GM13976 (cell line): Measurements from ENCODE around the gene CPT1B.

Experiments
- DNase-seq: peaks from one replicate; pipeline ENCODE4 v3.0.0; 2012; ENCODE audit warnings: low spot score
- in situ Hi-C: fragments of 300-500 bp; cut with MboI; formaldehyde crosslinking; loops from one replicate; pipeline ENCODE4 v1.12.0; 2022; ENCODE audit warnings: low sequenced_read_pairs, mixed read lengths, inconsistent platforms; ENCODE audit not compliant: unreplicated experiment
- TF ChIP-seq, protein P1 (sequence below): IDR thresholded peaks from 2 replicates; pipeline ENCODE4 v1.5.1; 2012; ENCODE audit warnings: borderline replicate concordance, mild to moderate bottlenecking; ENCODE audit not compliant: insufficient read depth; ENCODE audit errors: extremely low read depth, missing control alignments, control extremely low read depth

Gene CPT1B

DNA sequence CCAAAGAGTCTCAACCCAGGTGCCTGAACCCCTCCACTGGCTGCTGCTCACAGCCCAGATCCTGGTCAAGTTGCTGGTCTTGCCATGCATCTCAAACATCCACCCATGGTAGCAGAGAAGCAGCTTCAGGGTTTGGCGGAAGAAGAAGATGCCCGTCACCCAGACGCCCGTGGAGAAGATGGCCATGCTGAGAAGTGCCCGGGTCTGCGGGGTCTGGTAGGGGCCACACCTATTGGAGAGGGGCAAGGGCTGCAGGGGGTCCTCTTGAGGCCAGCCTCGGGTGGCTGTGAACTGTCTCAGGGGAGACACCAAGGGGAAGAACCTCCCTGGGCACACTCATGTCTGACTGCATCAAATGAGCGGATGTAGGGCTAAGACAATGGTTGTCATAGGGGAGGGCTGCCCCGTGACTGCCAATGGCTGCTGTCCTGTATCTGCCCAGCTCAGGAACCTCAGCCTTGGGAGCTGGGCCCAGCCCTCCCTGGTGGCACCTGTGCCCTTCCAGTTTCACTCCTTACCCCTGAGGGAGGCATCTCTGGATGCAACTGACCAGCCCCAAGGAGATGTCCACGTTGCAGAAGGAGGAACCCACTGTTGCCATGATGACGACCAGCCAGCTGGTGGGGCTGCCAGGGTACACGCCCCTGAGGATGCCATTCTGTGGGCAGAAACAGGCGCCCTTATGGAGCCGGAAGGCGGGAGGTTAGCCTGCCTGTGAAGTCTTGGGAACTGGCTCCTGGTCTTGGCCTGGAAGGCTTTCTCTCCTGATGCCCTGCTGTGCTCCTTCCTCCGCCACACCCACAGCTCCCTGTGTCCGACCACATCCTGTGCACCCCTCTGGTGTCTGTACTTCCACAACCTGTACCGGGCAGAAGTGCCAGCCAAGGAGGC is 1.2 kb downstream of the CPT1B start:
- in situ Hi-C loops = no loop called here
- DNase-seq = no peak
- TF ChIP-seq, protein P1, sequence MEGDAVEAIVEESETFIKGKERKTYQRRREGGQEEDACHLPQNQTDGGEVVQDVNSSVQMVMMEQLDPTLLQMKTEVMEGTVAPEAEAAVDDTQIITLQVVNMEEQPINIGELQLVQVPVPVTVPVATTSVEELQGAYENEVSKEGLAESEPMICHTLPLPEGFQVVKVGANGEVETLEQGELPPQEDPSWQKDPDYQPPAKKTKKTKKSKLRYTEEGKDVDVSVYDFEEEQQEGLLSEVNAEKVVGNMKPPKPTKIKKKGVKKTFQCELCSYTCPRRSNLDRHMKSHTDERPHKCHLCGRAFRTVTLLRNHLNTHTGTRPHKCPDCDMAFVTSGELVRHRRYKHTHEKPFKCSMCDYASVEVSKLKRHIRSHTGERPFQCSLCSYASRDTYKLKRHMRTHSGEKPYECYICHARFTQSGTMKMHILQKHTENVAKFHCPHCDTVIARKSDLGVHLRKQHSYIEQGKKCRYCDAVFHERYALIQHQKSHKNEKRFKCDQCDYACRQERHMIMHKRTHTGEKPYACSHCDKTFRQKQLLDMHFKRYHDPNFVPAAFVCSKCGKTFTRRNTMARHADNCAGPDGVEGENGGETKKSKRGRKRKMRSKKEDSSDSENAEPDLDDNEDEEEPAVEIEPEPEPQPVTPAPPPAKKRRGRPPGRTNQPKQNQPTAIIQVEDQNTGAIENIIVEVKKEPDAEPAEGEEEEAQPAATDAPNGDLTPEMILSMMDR = no peak

DNA sequence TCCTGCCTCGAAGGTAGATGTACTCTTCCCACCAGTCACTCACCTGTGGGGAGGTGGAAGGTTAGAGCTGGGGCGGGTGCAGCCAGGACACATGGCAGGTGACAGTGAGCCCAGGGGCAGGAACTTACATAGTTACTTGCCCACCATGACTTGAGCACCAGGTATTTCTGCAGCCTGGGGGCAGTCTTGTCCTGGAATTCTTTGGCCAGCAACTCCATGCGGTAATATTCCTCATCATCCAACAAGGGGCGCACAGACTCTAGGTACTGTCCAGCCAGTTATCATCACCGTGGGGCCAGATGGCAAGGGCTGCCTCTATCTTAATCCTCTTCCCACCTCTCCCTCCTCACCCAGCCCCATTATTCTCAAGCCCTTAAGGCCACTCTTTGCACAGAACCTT is 2.2 kb downstream of the CPT1B start:
- DNase-seq = no peak
- in situ Hi-C loops = no loop called here
- TF ChIP-seq, protein P1 = no peak

DNA sequence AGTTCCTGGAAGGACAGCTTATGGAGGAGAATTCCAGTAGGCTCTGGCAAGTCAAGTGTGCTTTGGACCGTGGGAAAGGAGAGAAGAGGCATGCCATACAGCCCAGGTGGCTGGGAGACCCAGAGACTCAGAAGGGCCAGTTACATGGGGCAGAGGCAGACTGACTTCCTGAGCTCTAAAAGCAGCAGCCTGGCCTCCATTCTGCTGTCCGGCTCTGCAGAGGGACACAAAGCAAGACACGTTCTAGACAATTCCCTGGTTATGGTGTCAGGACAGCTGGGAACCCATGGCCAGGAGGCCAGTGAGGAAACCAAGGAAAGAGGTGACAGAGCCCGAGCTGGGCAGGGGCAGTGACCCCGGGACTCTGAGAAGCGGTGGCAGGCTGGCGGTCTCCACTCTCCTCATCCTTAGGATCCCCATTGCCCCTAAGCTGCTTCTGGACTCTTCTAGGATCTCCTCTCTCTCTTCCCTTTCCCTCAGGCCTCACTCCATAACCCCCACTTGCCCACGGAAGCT is 2.7 kb downstream of the CPT1B start:
- DNase-seq = no peak
- TF ChIP-seq, protein P1 = no peak
- in situ Hi-C loops = no loop called here

DNA sequence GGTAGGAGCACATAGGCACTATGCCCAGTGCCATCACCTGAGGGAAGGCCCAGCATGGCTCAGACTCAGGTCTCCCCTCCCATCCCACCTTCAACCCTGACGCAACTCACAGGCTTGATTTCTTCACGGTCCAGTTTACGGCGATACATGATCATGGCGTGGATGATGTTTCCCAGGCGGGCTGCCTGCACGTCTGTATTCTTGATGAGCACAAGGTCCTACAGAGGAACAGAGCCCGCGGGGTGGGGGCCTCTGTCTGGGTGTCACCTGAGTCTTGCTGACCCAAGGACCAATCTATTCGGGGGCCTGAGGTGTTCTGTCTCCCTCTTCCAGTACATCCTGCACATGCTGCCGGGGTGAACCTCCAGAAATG is 3.9 kb downstream of the CPT1B start:
- TF ChIP-seq, protein P1 = no peak
- in situ Hi-C loops = no loop called here
- no peak for DNase-seq

DNA sequence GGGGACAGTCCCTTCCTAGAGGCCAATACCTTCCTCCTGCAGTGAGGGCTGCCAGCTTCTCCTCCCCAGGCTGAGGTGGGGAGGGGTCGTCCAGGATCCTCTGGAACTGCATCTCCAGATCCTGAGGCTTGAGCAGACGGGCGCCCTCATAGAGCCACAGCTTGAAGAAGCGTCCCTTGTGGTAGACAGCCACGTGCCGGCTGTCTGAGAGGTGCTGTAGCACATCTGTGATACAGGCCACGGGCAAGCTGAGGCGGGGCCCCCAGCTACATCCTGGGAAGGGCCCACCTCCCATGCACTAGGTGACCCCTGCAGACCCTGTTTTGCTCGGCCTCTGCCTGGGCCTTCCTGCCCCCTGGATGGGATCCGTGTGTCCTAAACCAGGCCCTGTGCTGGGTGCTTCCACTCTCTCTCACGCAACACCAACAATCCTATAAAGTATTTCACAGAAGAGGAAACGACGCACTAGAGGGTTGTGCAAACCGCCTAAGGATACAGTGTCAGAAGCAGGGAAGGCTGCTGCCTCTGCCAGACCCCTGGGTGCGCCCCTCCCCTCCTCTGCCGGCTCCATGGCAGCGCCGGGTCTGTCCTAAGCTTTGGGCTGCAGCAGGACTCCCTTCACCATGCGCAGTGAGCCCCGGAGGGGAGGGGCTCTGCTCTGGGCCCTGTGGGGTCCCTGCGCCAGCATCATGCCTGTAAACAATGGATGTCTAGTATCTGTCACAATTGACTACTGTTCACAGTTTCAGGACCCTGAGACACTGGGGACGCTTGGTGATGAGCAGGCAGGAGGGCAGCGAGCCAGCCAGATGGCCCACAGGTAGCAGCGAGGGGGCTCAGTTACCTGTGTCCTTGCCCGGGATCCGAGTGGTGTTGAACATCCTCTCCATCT is 4.5 kb downstream of the CPT1B start:
- TF ChIP-seq, protein P1 = no peak
- no peak for DNase-seq
- in situ Hi-C loops = no loop called here

DNA sequence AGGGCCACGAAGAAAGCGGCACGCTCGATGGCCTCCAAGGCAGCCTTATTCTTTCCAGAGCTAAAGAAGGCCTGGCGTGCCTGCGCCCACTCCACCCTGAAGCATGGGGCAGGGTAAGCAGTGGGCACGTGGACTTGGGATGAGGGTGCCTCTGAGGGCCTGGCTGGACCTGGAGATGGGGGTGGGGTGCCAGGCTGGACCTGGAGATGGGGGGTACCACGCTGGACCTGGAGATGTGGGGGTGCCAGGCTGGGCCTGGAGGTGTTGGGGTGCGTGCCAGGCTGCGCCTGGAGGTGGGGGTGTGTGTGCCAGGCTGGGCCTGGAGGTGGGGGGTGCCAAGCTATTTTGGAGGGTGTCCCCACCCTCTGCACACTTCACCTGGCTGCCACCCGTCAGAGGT is 5.3 kb downstream of the CPT1B start:
- no peak for DNase-seq
- in situ Hi-C loops = no loop called here
- TF ChIP-seq, protein P1 = no peak
